Measurements from ENCODE around the gene WDR90.

WDR90 gene

DNA sequence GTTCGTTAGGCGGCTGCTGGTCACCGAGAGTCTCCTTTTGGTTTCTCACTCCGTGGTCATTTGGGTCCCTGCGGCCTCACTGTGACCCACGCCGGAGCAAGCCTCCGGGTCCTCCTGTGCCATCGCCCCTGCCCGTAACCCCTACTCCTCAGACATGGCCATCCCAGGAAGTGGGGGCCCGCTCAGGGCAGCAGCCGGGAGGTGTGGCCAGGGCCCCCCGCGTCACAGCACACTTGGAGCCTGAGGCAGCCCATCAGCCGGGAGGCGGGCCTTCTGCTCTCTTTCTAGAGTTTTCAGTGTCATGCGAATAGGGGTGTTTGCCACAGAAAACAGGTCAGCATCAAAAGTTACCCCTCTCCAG is 26.3 kb upstream of the WDR90 start:
- H3K4me1 ChIP-seq (ENCODE audit: control insufficient read depth, insufficient read depth, low read length) = no peaks in the 10 kb centered on the region; the same call in 1 of the 2 replicates
- ChIA-PET POLR2A (no interaction called here), CTCF (no interaction called here)
- H3K9me3 ChIP-seq (ENCODE audit: control insufficient read depth, insufficient read depth, low read depth, low read length) = no peaks in the 10 kb centered on the region
- no peaks in the 10 kb centered on the region for H3K36me3 ChIP-seq (ENCODE audit: control insufficient read depth in 2 of 2, insufficient read depth in 1 of 2, low read length in 2 of 2)
- no peak overlapping the region for H3K4me3 ChIP-seq (ENCODE audit: low read depth, low read length)
- no peak overlapping the region for H3K27ac ChIP-seq (ENCODE audit: extremely low read depth, low read depth, low read length)
- TF ChIP-seq ZNF366 (tag by site-specific recombination; conservative IDR thresholded peaks at IDR 0.05) (no peak), ZNF664 (tag by site-specific recombination; IDR thresholded peaks at IDR 0.05) (no peak), ZBTB21 (tag by site-specific recombination; IDR thresholded peaks at IDR 0.05) (no peak), RBAK (tag by site-specific recombination; IDR thresholded peaks at IDR 0.05) (no peak), KLF10 (tag by site-specific recombination; IDR thresholded peaks at IDR 0.05) (no peak), SP3 (tag by site-specific recombination; IDR thresholded peaks at IDR 0.05) (no peak), ZBTB1 (tag by site-specific recombination; IDR thresholded peaks at IDR 0.05) (no peak)
- TF ChIP-seq, protein P1, sequence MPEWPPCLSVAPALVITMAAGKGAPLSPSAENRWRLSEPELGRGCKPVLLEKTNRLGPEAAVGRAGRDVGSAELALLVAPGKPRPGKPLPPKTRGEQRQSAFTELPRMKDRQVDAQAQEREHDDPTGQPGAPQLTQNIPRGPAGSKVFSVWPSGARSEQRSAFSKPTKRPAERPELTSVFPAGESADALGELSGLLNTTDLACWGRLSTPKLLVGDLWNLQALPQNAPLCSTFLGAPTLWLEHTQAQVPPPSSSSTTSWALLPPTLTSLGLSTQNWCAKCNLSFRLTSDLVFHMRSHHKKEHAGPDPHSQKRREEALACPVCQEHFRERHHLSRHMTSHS (tag by site-specific recombination; IDR thresholded peaks at IDR 0.05) = no peak

DNA sequence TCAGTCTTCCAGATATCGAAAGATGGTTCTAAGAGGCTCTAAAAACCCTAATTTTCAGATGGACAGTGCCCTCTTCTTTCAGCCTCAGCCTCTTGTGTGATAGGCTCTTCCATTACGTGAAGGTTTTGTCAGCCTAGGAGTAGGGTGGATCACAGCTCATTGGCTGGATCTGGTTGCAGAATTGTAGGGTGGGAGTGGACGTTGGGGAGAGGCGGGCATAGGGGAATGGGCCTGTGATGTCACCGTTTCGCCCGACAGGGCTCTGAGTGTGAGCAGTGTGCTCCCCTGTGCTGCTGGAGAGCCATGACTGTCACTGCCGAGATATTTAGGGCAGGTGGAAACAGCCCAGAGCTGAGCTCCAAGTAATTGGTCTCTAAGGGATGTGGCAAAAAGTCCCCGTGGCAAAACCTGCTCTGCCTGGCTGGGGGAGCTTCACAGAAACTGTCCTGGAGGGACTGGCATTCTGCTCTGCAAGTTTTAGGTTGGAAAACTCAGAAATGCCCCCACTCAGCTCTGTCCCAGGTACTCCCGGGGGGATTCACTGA is 24.6 kb upstream of the WDR90 start:
- Histone ChIP-seq H3K36me3 (ENCODE audit: control insufficient read depth in 2 of 2, insufficient read depth in 1 of 2, low read length in 2 of 2) (no peaks in the 10 kb centered on the region), H3K27ac (ENCODE audit: extremely low read depth, low read depth, low read length) (no peak overlapping the region), H3K4me3 (ENCODE audit: low read depth, low read length) (no peak overlapping the region), H3K9me3 (ENCODE audit: control insufficient read depth, insufficient read depth, low read depth, low read length) (no peaks in the 10 kb centered on the region), H3K4me1 (ENCODE audit: control insufficient read depth, insufficient read depth, low read length) (no peaks in the 10 kb centered on the region; the same call in 1 of the 2 replicates)
- TF ChIP-seq, protein P2, sequence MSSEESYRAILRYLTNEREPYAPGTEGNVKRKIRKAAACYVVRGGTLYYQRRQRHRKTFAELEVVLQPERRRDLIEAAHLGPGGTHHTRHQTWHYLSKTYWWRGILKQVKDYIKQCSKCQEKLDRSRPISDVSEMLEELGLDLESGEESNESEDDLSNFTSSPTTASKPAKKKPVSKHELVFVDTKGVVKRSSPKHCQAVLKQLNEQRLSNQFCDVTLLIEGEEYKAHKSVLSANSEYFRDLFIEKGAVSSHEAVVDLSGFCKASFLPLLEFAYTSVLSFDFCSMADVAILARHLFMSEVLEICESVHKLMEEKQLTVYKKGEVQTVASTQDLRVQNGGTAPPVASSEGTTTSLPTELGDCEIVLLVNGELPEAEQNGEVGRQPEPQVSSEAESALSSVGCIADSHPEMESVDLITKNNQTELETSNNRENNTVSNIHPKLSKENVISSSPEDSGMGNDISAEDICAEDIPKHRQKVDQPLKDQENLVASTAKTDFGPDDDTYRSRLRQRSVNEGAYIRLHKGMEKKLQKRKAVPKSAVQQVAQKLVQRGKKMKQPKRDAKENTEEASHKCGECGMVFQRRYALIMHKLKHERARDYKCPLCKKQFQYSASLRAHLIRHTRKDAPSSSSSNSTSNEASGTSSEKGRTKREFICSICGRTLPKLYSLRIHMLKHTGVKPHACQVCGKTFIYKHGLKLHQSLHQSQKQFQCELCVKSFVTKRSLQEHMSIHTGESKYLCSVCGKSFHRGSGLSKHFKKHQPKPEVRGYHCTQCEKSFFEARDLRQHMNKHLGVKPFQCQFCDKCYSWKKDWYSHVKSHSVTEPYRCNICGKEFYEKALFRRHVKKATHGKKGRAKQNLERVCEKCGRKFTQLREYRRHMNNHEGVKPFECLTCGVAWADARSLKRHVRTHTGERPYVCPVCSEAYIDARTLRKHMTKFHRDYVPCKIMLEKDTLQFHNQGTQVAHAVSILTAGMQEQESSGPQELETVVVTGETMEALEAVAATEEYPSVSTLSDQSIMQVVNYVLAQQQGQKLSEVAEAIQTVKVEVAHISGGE (tag by site-specific recombination; conservative IDR thresholded peaks at IDR 0.05; ENCODE audit: low read depth) = no peak
- 0 out of 2 replicates have a peak, but pooled peaks have one; percentile 18 for TF ChIP-seq ZNF600 (tag by site-specific recombination; IDR thresholded peaks at IDR 0.05)
- no peak for TF ChIP-seq ZNF169 (tag by site-specific recombination; IDR thresholded peaks at IDR 0.05)
- TF ChIP-seq, protein P3, sequence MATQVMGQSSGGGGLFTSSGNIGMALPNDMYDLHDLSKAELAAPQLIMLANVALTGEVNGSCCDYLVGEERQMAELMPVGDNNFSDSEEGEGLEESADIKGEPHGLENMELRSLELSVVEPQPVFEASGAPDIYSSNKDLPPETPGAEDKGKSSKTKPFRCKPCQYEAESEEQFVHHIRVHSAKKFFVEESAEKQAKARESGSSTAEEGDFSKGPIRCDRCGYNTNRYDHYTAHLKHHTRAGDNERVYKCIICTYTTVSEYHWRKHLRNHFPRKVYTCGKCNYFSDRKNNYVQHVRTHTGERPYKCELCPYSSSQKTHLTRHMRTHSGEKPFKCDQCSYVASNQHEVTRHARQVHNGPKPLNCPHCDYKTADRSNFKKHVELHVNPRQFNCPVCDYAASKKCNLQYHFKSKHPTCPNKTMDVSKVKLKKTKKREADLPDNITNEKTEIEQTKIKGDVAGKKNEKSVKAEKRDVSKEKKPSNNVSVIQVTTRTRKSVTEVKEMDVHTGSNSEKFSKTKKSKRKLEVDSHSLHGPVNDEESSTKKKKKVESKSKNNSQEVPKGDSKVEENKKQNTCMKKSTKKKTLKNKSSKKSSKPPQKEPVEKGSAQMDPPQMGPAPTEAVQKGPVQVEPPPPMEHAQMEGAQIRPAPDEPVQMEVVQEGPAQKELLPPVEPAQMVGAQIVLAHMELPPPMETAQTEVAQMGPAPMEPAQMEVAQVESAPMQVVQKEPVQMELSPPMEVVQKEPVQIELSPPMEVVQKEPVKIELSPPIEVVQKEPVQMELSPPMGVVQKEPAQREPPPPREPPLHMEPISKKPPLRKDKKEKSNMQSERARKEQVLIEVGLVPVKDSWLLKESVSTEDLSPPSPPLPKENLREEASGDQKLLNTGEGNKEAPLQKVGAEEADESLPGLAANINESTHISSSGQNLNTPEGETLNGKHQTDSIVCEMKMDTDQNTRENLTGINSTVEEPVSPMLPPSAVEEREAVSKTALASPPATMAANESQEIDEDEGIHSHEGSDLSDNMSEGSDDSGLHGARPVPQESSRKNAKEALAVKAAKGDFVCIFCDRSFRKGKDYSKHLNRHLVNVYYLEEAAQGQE (tag by site-specific recombination; IDR thresholded peaks at IDR 0.05) = no peak
- TF ChIP-seq, protein P4, sequence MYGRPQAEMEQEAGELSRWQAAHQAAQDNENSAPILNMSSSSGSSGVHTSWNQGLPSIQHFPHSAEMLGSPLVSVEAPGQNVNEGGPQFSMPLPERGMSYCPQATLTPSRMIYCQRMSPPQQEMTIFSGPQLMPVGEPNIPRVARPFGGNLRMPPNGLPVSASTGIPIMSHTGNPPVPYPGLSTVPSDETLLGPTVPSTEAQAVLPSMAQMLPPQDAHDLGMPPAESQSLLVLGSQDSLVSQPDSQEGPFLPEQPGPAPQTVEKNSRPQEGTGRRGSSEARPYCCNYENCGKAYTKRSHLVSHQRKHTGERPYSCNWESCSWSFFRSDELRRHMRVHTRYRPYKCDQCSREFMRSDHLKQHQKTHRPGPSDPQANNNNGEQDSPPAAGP (tag by site-specific recombination; IDR thresholded peaks at IDR 0.05) = 0 out of 2 replicates have a peak, but pooled peaks have one; percentile 23
- peak; percentile 52; the same call in 1 of the 2 replicates for TF ChIP-seq SP2 (tag by site-specific recombination; IDR thresholded peaks at IDR 0.05)
- CTCF ChIA-PET = interaction anchor here (0.6 to 1.3 kb wide), 5 partner anchors 24 to 123 kb away, joined by 3 to 4 read pairs (median 3); no protein-coding TSS in a partner anchor
- POLR2A ChIA-PET = interaction anchor here (0.6 to 1.4 kb wide), 4 partner anchors 9 to 747 kb away, joined by 3 to 5 read pairs (median 3); partner anchors contain the start of gene METTL26

Data from HEK293 (cell line).